HG02981 (cell line): ENCODE results near the gene PRKD2.

Source experiments
- ATAC-seq: cut with Tn5 transposase; IDR thresholded peaks from one replicate; pipeline ENCODE4 v1.9.1; 2021; ENCODE audit warnings: mild to moderate bottlenecking, moderate library complexity; ENCODE audit not compliant: unreplicated experiment

PRKD2 gene

GRCh38 chr19:46725036-46725820 lies 8.3 kb upstream of the PRKD2 start:
- no peak for ATAC-seq

DNA sequence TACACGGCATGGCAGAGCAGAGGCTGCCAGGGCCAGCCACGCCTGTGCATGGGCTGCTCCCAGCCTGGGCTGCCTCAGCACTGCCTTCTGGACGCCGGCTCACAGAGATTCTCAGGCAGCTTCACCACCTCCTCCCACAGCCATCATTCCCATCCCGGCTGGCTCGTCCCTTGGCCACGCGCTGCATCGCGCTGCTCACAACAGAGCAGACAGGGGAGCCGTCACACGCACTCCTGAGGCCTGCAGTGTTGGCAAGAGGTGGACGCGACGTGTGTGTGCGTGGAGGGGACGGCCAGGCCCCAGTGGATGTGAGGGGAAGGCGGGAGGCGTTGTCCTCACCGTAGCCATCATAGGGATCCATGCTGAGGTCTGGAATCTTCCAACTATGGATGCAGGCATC lies 7.6 kb upstream of the PRKD2 start:
- no peak for ATAC-seq

GRCh38 chr19:46723471-46723870 lies 6.6 kb upstream of the PRKD2 start:
- no peak for ATAC-seq

DNA sequence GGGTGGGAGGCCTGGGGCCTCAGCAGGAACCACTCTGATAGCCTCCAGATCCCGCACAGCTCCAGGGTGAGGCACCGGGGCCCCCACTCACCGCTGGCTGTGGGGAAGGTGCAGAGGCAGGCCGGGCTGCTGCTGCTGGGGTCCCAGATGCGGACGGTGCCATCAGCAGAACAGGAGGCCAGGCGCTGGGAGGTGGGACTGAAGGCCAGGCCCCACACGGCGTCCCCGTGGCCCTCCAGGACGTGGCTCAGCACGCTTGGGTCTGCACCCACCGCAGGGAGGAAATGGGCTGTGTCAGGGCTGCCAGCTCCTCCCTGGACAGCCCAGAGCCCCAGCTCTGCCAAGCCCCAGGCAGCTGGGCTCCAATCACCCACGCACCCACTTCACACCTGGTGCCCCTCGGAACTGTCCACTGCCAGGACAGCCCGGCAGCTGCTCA lies 6.1 kb upstream of the PRKD2 start:
- no peak for ATAC-seq

- no peak for ATAC-seq
These were observed 5.6 kb upstream of the PRKD2 start for GRCh38 chr19:46722421-46723022.

DNA sequence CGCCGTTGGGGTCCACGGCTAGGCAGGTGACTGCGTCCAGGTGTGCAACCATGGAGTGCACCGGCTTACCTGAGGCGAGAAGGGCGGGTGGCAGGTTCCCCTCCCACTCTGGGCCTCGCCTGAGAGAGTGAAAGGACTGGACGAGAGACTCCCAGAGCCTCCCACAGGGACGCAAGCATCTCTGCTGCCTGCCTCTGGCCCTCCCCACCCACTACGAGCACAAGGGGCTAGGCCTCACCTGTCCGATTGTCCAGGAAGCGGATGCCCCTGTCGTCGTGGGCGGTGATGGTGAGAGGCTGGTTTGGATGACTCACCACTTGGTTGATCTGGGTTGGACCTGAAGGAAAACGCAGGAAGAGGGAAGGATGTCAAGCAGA lies 5.1 kb upstream of the PRKD2 start:
- no peak for ATAC-seq

DNA sequence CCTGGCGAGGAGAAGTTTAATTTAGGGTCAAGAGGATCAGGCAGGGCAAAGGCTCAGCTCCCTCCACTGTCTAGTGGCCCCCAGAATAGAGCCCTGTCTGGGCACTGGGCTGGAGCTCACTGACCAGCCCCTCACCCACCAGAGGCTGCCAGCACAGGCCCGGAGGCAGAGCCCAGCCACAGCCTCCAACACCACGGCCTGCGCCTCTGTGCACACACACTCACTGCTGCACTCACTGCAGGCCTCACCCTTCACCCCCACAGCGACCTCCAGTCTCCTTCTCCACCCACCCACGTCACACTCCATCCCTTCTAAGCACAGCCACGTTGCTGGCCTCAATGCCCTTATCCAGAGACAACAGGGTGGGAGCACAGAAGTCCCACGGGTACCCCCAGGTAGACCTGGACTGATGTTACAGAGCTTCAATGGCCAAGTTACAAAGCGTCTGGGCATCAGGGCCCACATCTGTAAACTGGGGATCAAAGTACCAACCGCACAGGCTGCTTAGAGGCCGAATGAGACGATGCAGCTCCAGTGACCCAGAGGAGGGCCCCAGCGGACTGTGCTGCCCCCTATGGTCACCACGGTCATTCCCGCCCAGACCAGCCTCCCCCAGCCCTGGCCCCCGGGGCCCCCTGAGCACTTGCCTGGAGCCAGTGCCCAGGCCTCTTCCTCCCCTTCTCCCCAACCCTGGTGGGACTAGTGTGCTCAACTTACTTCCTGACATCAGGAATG lies 4.5 kb upstream of the PRKD2 start:
- ATAC-seq, result no peak

DNA sequence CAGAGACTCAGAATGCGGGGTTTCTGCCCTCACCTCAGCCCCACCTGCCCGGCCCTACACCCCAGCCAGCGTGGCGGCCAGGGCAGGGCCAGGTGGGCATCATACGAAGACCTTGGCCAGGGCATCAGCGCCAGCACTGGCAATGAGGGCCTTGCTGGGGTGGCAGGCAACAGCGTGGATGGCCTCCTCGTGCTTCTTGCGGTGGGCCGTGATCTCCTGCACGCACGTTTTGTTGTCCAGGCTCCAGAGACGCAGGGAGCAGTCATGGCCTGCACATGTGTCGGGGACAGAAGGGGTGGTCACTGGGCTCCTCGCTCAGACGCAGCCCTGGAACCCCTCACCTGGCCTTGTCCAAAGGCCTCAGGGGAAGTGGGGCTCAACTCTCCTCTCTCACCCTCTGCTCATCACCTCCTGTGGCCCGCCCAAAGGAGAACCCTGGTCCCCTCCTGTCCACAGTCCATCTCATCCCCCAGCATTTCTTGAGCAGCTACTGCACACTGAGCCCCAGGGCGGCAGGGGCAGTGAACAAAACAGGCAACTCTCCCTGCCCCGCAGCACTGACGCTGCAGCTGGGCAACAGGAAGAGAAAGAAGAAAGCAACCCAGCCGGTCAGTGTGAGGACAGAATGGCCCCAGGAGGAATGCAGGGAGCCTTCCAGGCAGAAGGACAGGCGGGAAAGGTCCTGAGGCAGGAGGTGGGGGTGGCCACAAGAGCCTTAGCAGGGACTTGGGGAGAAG lies 3.8 kb upstream of the PRKD2 start:
- no peak for ATAC-seq

DNA sequence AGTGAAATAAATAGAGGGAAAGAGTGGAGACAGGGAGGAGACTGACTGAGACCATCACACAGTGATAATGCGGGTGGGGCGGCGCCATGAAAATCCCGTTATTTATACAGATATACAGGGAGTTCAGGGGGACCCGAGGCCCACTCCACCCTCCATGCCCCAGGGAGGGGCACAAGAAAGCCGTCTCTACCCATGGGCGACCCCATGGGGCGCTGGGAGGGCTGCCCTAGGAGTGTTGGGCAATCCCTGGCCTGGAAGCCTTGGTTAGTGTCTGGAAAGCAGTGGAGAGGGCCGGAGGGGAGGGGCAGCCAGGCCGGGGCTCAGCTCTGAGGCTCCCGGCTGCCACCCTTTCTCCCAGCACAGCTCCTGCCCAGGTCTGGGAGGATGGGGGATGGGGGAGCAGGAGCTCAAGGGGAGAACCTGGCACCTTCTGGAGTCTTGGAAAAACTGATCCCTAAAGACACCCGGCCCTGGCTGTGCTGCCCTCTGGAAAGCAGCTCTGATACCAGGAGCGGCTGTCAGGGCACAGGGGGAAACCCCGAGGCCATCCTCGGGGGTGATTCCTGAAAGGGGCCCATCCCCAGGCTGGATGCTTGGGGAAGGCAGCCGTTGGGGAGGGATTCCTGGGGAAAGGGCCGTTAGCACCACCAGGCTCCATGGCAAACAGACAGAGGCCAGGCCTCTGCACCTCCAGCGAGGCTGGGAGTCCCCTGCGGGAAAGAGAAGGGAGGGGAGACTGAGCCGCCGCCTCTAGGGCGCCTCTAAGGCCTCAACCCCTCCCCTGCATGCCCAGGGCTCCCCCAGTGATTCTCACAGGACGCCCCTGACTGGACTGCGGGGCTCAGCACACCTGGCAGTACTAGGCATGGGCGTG lies 3.0 kb upstream of the PRKD2 start:
- ATAC-seq, result no peak

GRCh38 chr19:46718934-46719622 lies 2.2 kb upstream of the PRKD2 start:
- ATAC-seq, result peak; percentile 29

GRCh38 chr19:46718157-46718933 lies 1.4 kb upstream of the PRKD2 start:
- ATAC-seq, result no peak

- no peak for ATAC-seq
These were observed 816 bp upstream of the PRKD2 start for GRCh38 chr19:46717716-46718143.

DNA sequence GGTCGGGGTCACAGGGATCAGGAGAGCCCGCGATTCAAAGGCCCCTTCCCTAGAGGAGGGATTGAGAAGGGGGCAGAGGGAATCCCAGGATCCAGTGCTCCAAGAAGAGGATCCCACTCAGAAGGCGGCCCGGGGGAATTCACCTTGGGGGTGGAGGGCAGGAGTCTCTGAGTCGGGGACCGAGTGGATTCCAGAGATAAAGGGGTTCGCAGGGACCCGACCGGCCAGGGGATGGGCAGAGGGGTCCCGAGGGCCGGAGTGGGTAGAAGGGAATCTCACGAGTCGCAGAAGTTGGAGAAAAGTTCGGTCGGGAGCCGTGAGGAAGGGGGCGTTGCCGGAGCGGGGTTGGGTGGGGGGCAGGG lies 261 bp downstream of the PRKD2 start:
- no peak for ATAC-seq

GRCh38 chr19:46715975-46716671 lies 791 bp downstream of the PRKD2 start:
- no peak for ATAC-seq

DNA sequence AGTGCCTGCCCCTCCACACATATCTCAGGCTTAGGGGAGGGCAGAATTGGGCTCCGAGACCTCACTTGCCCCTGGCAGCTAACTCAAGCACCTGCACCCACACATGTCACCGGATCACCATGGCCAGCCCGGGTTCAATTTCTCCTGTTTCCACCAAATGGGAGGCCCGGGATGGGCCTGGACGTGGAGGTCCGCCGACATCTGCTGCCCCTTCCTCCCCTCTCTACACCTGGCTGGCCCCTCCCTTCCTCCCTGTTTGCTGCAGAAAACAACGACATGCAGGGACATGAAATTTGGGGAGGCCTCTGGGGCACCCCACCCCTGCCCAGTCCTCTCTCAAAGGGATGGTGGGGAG lies 1.3 kb downstream of the PRKD2 start:
- no peak for ATAC-seq

DNA sequence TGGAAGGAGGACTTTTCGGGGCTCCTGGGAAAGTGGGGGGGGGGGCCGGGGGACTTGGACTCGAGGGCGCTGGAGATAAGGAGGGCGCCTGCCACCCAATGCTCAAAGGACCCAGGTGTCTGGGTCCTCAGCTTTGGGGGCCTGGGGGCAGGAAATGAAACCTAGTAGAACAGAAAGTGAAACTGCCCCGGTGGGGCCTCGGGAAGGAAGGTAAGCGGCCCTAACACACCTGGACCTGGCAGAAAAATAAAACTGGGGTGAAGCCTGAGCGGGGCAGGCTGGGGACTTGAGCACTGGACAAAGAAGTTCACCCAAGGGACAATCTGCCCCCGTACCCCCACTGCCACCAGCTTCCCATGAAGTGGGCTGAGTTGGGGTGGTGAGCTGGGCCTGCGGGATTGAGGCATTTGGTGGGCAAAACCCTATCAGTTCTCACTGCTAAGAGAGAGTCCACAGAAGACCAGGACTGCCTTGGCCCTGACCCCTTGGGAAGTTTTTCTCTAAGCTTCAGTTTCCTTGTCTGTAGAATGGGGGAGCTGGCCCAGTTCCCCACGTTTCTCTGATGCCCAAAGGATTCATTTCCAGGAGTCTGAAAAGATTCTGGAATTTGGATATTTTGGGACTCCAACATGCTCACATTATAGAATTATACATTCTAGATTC lies 2.3 kb downstream of the PRKD2 start:
- ATAC-seq, result no peak

DNA sequence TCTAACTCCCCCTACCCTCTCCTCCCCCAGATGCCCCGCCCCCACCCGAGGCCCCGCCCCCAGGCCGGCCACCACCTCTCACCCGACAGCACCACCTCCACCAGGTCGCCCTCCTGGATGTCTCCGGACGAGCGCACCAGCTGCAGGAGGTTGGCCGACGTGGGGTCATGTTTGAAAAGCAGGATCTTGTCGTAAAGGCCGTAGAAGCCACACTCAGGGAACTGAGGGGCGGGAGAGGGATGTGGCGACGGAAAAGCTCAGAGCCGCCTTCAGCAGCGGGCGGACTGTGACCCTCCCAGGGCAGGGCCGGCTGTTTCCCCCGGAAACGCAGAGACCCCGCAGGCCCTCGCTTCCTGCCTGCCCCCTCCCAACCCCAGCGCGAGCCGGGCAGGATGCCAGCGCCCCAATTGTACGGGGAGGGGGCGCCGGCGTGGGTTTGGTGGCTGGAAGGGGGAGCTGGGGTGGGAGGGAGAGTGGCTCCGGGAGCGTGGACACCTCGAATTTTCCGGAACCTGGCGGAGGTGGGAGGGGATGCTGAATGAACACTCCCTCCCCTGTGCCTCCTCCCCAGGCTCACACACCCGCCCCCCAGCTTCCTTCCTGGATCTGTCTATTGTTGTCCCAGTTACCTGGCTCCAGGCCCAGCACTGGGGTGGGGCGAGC lies 3.0 kb downstream of the PRKD2 start:
- no peak for ATAC-seq
